ENCODE measurements around the gene DEPDC7. TPM values are rescaled to one million over a fixed set of nuclear protein-coding genes. Genes with fewer than 3 reads are reported as not detected.

The DEPDC7 gene
- total and polyA plus RNA-seq, 2 of the 4 experiments (the other 2 are of a cell fraction): 7.4 to 9.7 TPM

- no peak overlapping the region for H3K9ac ChIP-seq (ENCODE audit: low read depth, low read length)
- in situ Hi-C loops (cut with MboI; ENCODE audit: low sequenced_read_pairs) (no loop called here), intact Hi-C loops (cut with micrococcal nuclease) (no loop called here), dilution Hi-C loops (cut with HindIII; ENCODE audit: low sequenced_read_pairs, unreplicated experiment) (no loop called here)
- ATAC-seq (ENCODE audit: low read depth) (peak; percentile 54), DNase-seq (peak; percentile 43)
- no peak overlapping the region for H3K56ac ChIP-seq (ENCODE audit: extremely low read depth, insufficient read depth, low read length)
- H2AK9ac ChIP-seq (replicated peaks; ENCODE audit: low read depth, low read length, poor library complexity): no peak overlapping the region
- H3K36me3 ChIP-seq (ENCODE audit: control insufficient read depth, insufficient read depth, low read length): no peaks in the 10 kb centered on the region
- H2BK5ac ChIP-seq (ENCODE audit: low read depth, low read length, poor library complexity, severe bottlenecking): peak overlapping the region; percentile 1
- H2BK15ac ChIP-seq (ENCODE audit: low read depth, low read length): no peak overlapping the region
- H3K23ac ChIP-seq (ENCODE audit: low read depth, low read length): no peak overlapping the region
- no peak overlapping the region for H4K5ac ChIP-seq (ENCODE audit: low read depth, low read length)
- no peaks in the 10 kb centered on the region for H3K9me1 ChIP-seq (ENCODE audit: insufficient read depth, low read length)
- H3K79me1 ChIP-seq (ENCODE audit: low read depth in 1 of 2, low read length in 2 of 2): peaks cover 10% of the 10 kb centered on the region in 2 experiments; a peak in 3 of 4 replicates
- H4K20me1 ChIP-seq (ENCODE audit: insufficient read depth, low read length): peaks cover 3% of the 10 kb centered on the region; the same call in 1 of the 2 replicates
- no peak overlapping the region for H3K4me3 ChIP-seq (ENCODE audit: insufficient read depth, low read depth, low read length)
- peaks cover 4% of the 10 kb centered on the region for H3K4me1 ChIP-seq (ENCODE audit: control insufficient read depth, insufficient read depth, low read length)
- H2BK20ac ChIP-seq (ENCODE audit: low read depth, low read length): no peak overlapping the region
- no CpG with 5 or more reads among the region's 2 CpGs for WGBS, 2 experiments (ENCODE audit: extremely low coverage in 2 of 2, insufficient read length in 1 of 2)
- H3K9me3 ChIP-seq (ENCODE audit: control insufficient read depth, insufficient read depth, low read length): no peaks in the 10 kb centered on the region
- peak overlapping the region; percentile 52; the same call in 1 of the 2 replicates for H3K4me2 ChIP-seq (ENCODE audit: low read depth, low read length)
- no peak overlapping the region for H4K91ac ChIP-seq (ENCODE audit: insufficient read depth, low read depth, low read length)
- H3K14ac ChIP-seq (replicated peaks; ENCODE audit: low read depth, low read length): no peak overlapping the region
- no peak overlapping the region for H3K4ac ChIP-seq (ENCODE audit: low read depth, low read length)
- POLR2A ChIA-PET (ENCODE audit: unreplicated experiment): interaction anchor here (0.9 kb wide), 1 partner anchor 11 kb away, joined by 3 read pairs; no protein-coding TSS in a partner anchor
- no peak overlapping the region for H3K18ac ChIP-seq (ENCODE audit: low read depth, low read length)
- H2AK5ac ChIP-seq (ENCODE audit: low read depth, low read length): no peak overlapping the region
- H2BK120ac ChIP-seq (ENCODE audit: low read depth, low read length): no peak overlapping the region
- no peak overlapping the region for H3K27ac ChIP-seq (ENCODE audit: insufficient read depth, low read length)
- BruUV-seq (replicated peaks): no TSS peak
- TF ChIP-seq MAZ (IDR thresholded peaks at IDR 0.05; ENCODE audit: borderline replicate concordance, low read depth, low read length): no peak
- TF ChIP-seq CEBPB (IDR thresholded peaks at IDR 0.05; ENCODE audit: low read depth, low read length): no peak
- no peak for TF ChIP-seq MAFK (IDR thresholded peaks at IDR 0.05; ENCODE audit: low read depth, low read length)
- no peak for TF ChIP-seq RAD21 (IDR thresholded peaks at IDR 0.05; ENCODE audit: low read length)
- no peak for TF ChIP-seq ELK1 (IDR thresholded peaks at IDR 0.05; ENCODE audit: borderline replicate concordance, low read depth, low read length)
- TF ChIP-seq POLR2A (IDR thresholded peaks at IDR 0.05; ENCODE audit: low read depth, low read length): no peak
- TF ChIP-seq CHD1 (IDR thresholded peaks at IDR 0.05; ENCODE audit: low read depth, low read length): no peak
- TF ChIP-seq USF2 (IDR thresholded peaks at IDR 0.05; ENCODE audit: low read depth, low read length): no peak
- TF ChIP-seq NFE2L2 (IDR thresholded peaks at IDR 0.05; ENCODE audit: low read depth, low read length): no peak
- TF ChIP-seq RFX5 (IDR thresholded peaks at IDR 0.05; ENCODE audit: low read depth, low read length): no peak
- no peak for TF ChIP-seq BHLHE40 (IDR thresholded peaks at IDR 0.05; ENCODE audit: low read depth, low read length)
- TF ChIP-seq CTCF (conservative IDR thresholded peaks at IDR 0.05; ENCODE audit: low read depth, low read length): no peak
- CTCF ChIA-PET: interaction anchor here (0.6 to 0.9 kb wide), 3 partner anchors 29 to 851 kb away, joined by 3 to 5 read pairs (median 3); no protein-coding TSS in a partner anchor
- H2AFZ ChIP-seq (replicated peaks; ENCODE audit: low read length, poor library complexity): no peak overlapping the region
- H4K8ac ChIP-seq (ENCODE audit: low read depth in 2 of 2, low read length in 2 of 2): no peak overlapping the region
- H3K27me3 ChIP-seq (ENCODE audit: control insufficient read depth, insufficient read depth, low read length): no peaks in the 10 kb centered on the region
Observed at GRCh38 chr11:33027233-33027632, 11.6 kb downstream of the DEPDC7 start.

All from IMR-90 (cell line).